H1 (cell line): ENCODE results near the gene HIGD2A. TPM values are rescaled to one million over a fixed set of nuclear protein-coding genes. Genes with fewer than 3 reads are reported as not detected.

Experiments used
- SAP30 ChIP-seq: fragments of 300-600 bp; sonication (generic); IDR thresholded peaks from 2 replicates; pipeline ENCODE4 v1.7.1; 2012; ENCODE audit warnings: low read length, moderate library complexity, mild to moderate bottlenecking, inconsistent platforms; ENCODE audit not compliant: insufficient read depth, insufficient replicate concordance
- polyA plus RNA-seq, 7 experiments: library from polyadenylated mRNA; depleted of rRNA in 3 of 7; stranded (reverse) in 5 of 7; unstranded in 2 of 7; fragments of >200 nt in 5 of 7; fragments of 200-250 nt in 2 of 7; gene quantifications; 1 replicate in 5 of 7; 2 replicates in 1 of 7; 4 replicates in 1 of 7; pipeline versions ENCODE4 v1.2.1 to v1.2.3, GENCODE V29; 2011 to 2013; ENCODE audit warnings: missing spikeins in 2 of 7, mixed read lengths in 2 of 7
- total RNA-seq: library from RNA; stranded (reverse); fragmentation: NEBNext Ultra II Directional; extraction: Animal tissue kit (Norgen Biotek cat#: 25700); gene quantifications from 2 replicates; pipeline ENCODE4 v1.2.1, GENCODE V29; 2021

Gene HIGD2A
- total and polyA plus RNA-seq, 2 of the 8 experiments (the other 6 are each of a cell fraction or from before 2014, with no cell fraction given), result 95.5 to 264 TPM

GRCh38 chr5:176366232-176366894 is 22.2 kb upstream of the HIGD2A start (continued):
- no peak for TF ChIP-seq SAP30
